Cardiac fibroblast (primary cell): Measurements from ENCODE around the gene RPL12.
A peak's percentile ranks its signal among the peaks of the same experiment; 100 is the strongest.

ENCODE experiments used
- DNase-seq, 2 donors: peaks; one replicate each; pipeline versions ENCODE4 v3.0.0 to v3.0.0-alpha.2; 2010; ENCODE audit warnings: low read depth in 2 of 2
- H3K4me3 ChIP-seq, 2 donors: replicated peaks in 1 of 2; 1 replicate in 1 of 2; 2 replicates in 1 of 2; pipeline ENCODE4 v1.5.1; 2011; ENCODE audit warnings: low read depth in 2 of 2, low read length in 2 of 2, mild to moderate bottlenecking in 2 of 2, moderate library complexity in 1 of 2
- CTCF ChIP-seq: IDR thresholded peaks from one replicate; pipeline ENCODE4 v1.5.1; 2011; ENCODE audit warnings: low read depth, mild to moderate bottlenecking, low read length, inconsistent platforms

The RPL12 gene

GRCh38 chr9:127450830-127451607 is at the start of gene RPL12, which contains the start of gene LRSAM1:
TSS of gene RPL12 (minus strand) at chr9:127451406. CDS start at chr9:127451317, 89 bp downstream.
TSS of gene LRSAM1 (plus strand) at chr9:127451510. CDS start at chr9:127454528, 3,018 bp downstream.
- peak within 1 kb of the TSS; percentile 74 to 85 for H3K4me3 ChIP-seq
- peak; percentile 96 to 97 for DNase-seq
- no peak for TF ChIP-seq CTCF

GRCh38 chr9:127500862-127501261 is 49.7 kb upstream of the RPL12 start:
- H3K4me3 ChIP-seq: no peak overlapping the region
- no peak for DNase-seq
- TF ChIP-seq CTCF: no peak

- no peak overlapping the region for H3K4me3 ChIP-seq
- no peak for TF ChIP-seq CTCF
- no peak for DNase-seq
Measured at GRCh38 chr9:127500399-127500798, 49.2 kb upstream of the RPL12 start.

- DNase-seq: no peak
- no peak for TF ChIP-seq CTCF
- H3K4me3 ChIP-seq: no peak overlapping the region
Measured at GRCh38 chr9:127498298-127498697, 47.1 kb upstream of the RPL12 start.

GRCh38 chr9:127497656-127498290 is 46.6 kb upstream of the RPL12 start:
- H3K4me3 ChIP-seq: no peak overlapping the region
- TF ChIP-seq CTCF: no peak
- DNase-seq: no peak

GRCh38 chr9:127496974-127497373 is 45.8 kb upstream of the RPL12 start:
- H3K4me3 ChIP-seq: no peak overlapping the region
- no peak for DNase-seq
- no peak for TF ChIP-seq CTCF
